ENCODE data around the gene MMD2.

DNA sequence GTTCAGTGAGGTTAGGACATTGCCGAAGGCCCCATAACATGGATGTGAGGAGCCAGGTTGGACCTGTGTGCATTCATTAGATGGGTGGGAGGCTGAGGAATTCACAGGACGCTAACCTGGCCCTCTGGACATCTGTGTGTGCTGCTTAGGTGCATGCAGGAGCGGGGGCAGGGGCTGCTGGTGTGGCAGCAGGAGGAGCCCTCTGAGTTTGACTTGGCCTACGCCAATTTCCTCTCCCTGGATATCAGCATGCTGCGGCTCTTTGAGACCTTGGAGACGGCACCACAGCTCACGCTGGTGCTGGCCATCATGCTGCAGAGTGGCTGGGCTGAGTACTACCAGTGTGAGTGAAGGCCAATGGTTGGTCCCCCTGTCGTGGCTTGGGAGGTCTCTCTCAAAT, 34.5 kb upstream of the MMD2 start:
- TF ChIP-seq, protein P1, sequence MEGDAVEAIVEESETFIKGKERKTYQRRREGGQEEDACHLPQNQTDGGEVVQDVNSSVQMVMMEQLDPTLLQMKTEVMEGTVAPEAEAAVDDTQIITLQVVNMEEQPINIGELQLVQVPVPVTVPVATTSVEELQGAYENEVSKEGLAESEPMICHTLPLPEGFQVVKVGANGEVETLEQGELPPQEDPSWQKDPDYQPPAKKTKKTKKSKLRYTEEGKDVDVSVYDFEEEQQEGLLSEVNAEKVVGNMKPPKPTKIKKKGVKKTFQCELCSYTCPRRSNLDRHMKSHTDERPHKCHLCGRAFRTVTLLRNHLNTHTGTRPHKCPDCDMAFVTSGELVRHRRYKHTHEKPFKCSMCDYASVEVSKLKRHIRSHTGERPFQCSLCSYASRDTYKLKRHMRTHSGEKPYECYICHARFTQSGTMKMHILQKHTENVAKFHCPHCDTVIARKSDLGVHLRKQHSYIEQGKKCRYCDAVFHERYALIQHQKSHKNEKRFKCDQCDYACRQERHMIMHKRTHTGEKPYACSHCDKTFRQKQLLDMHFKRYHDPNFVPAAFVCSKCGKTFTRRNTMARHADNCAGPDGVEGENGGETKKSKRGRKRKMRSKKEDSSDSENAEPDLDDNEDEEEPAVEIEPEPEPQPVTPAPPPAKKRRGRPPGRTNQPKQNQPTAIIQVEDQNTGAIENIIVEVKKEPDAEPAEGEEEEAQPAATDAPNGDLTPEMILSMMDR (IDR thresholded peaks at IDR 0.05): no peak
- TF ChIP-seq, protein P2, sequence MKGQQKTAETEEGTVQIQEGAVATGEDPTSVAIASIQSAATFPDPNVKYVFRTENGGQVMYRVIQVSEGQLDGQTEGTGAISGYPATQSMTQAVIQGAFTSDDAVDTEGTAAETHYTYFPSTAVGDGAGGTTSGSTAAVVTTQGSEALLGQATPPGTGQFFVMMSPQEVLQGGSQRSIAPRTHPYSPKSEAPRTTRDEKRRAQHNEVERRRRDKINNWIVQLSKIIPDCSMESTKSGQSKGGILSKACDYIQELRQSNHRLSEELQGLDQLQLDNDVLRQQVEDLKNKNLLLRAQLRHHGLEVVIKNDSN (CRISPR knock-in tag; IDR thresholded peaks at IDR 0.05): no peak
- TF ChIP-seq, protein P3, sequence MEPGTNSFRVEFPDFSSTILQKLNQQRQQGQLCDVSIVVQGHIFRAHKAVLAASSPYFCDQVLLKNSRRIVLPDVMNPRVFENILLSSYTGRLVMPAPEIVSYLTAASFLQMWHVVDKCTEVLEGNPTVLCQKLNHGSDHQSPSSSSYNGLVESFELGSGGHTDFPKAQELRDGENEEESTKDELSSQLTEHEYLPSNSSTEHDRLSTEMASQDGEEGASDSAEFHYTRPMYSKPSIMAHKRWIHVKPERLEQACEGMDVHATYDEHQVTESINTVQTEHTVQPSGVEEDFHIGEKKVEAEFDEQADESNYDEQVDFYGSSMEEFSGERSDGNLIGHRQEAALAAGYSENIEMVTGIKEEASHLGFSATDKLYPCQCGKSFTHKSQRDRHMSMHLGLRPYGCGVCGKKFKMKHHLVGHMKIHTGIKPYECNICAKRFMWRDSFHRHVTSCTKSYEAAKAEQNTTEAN (CRISPR knock-in tag; IDR thresholded peaks at IDR 0.05): no peak
- TF ChIP-seq NR2C2 (CRISPR knock-in tag; IDR thresholded peaks at IDR 0.05): no peak
- TF ChIP-seq GABPB1 (CRISPR knock-in tag; IDR thresholded peaks at IDR 0.05): no peak
- TF ChIP-seq, protein P4, sequence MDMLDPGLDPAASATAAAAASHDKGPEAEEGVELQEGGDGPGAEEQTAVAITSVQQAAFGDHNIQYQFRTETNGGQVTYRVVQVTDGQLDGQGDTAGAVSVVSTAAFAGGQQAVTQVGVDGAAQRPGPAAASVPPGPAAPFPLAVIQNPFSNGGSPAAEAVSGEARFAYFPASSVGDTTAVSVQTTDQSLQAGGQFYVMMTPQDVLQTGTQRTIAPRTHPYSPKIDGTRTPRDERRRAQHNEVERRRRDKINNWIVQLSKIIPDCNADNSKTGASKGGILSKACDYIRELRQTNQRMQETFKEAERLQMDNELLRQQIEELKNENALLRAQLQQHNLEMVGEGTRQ (CRISPR knock-in tag; IDR thresholded peaks at IDR 0.05): no peak
- no peak for TF ChIP-seq ZNF396 (CRISPR knock-in tag; IDR thresholded peaks at IDR 0.05; ENCODE audit: borderline replicate concordance)
- TF ChIP-seq, protein P5, sequence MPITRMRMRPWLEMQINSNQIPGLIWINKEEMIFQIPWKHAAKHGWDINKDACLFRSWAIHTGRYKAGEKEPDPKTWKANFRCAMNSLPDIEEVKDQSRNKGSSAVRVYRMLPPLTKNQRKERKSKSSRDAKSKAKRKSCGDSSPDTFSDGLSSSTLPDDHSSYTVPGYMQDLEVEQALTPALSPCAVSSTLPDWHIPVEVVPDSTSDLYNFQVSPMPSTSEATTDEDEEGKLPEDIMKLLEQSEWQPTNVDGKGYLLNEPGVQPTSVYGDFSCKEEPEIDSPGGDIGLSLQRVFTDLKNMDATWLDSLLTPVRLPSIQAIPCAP (CRISPR knock-in tag; IDR thresholded peaks at IDR 0.05): no peak
- no peak for TF ChIP-seq JUN (CRISPR knock-in tag; IDR thresholded peaks at IDR 0.05)
- no peak for TF ChIP-seq SP1 (CRISPR knock-in tag; conservative IDR thresholded peaks at IDR 0.05)

Measured in WTC11 (cell line).